ENCODE results near the gene RNF225. TPM values are rescaled to one million over a fixed set of nuclear protein-coding genes. Genes with fewer than 3 reads are reported as not detected.
A peak's percentile ranks its signal among the peaks of the same experiment; 100 is the strongest.
"Not testable (repeated sequence)": the region's sequence is repeated elsewhere in the genome, so short reads cannot be mapped to it uniquely, and the experiment has no call there.

Gene RNF225
- polyA plus RNA-seq, 4 donors, result not detected

- no peak for DNase-seq (ENCODE audit: low read depth in 4 of 4, low spot score in 2 of 4)
Observed at GRCh38 chr19:58406818-58407657, 11.6 kb downstream of the RNF225 start.

- no peak for DNase-seq (ENCODE audit: low read depth in 4 of 4, low spot score in 2 of 4)
Observed at GRCh38 chr19:58407658-58408151, 12.2 kb downstream of the RNF225 start.

GRCh38 chr19:58408152-58409009 lies 12.9 kb downstream of the RNF225 start, which contains the start of gene ZNF584:
Gene ZNF584, plus strand, starts transcription at chr19:58408649. Its CDS starts 499 bp downstream, at chr19:58409148.
- DNase-seq (ENCODE audit: low read depth in 4 of 4, low spot score in 2 of 4), result peak; percentile 77 to 96 (median 93)

GRCh38 chr19:58409010-58409790 lies 13.7 kb downstream of the RNF225 start:
- DNase-seq (ENCODE audit: low read depth in 4 of 4, low spot score in 2 of 4), result no peak

DNA sequence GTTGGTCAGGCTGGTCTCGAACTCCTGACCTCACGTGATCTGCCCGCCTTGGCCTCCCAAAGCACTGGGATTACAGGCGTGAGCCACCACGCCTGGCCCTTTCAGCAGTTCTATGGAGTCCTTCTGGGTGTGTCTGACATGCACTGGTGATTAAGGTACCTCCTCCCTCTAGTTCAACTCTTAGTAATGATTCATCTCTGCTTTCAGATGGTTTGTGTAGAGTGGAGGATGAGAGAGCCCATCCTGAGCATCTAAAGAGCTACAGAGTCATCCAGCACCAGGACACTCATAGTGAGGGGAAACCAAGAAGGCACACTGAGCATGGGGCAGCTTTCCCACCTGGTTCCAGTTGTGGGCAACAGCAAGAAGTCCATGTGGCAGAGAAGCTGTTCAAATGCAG lies 21.1 kb downstream of the RNF225 start:
- DNase-seq (ENCODE audit: low read depth in 4 of 4, low spot score in 2 of 4), result no peak

DNA sequence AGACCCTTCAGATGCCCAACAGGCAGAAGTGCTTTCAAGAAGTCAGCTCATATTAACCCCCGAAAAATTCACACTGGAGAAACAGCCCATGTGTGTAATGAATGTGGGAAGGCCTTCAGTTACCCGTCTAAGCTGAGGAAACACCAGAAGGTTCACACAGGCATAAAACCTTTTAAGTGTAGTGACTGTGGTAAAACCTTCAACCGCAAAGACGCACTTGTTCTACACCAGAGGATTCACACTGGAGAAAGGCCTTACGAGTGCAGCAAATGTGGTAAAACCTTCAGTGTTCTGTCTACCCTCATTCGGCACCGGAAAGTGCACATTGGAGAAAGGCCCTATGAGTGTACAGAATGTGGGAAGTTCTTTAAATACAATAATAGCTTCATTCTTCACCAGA lies 21.6 kb downstream of the RNF225 start:
- no peak for DNase-seq (ENCODE audit: low read depth in 4 of 4, low spot score in 2 of 4)

GRCh38 chr19:58428617-58429016 lies 33.2 kb downstream of the RNF225 start:
- DNase-seq (ENCODE audit: low read depth in 4 of 4, low spot score in 2 of 4), result no peak

DNA sequence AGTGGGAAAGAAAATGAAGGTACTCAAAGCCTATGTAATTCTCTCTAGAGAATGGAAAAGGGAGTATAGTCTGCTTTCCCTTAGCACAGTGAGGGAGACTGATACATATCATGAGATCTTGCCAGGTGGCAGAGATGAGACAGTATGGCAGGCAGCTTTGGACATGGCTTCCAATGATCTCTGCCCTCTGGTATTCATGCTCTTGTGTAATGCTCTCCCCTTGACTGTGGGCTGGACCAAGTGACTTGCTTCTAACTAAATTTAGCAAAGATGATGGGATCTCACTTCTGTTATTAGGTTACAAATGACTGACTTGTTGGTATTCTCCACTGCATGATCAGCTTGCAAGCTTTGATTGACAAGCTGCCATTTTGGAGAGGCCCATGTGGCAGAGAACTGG lies 34.3 kb downstream of the RNF225 start:
- DNase-seq (ENCODE audit: low read depth in 4 of 4, low spot score in 2 of 4), result no peak

DNA sequence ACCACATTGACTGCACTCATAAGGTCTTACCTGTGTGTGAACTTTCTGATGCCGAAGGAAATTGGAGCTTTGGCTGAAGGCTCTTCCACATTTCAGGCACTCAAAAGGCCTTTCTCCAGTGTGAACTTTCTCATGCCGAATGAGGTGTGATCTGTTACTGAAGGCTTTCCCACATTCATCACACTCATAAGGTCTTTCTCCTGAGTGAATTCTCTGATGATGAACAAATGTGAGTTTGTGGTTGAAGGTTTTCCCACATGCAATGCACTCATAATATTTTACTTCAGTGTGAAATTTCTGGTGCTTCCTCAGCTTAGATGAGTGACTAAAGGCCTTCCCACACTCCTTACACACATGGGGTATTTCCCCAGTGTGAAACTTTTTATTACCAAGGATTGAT lies 38.8 kb downstream of the RNF225 start:
- no peak for DNase-seq (ENCODE audit: low read depth in 4 of 4, low spot score in 2 of 4)

GRCh38 chr19:58439576-58440554 lies 44.4 kb downstream of the RNF225 start, which contains the start of gene ZNF132:
Gene ZNF132, minus strand, starts transcription at chr19:58440153. Its CDS starts 332 bp downstream, at chr19:58439821.
- peak; percentile 97 to 99 (median 98) for DNase-seq (ENCODE audit: low read depth in 4 of 4, low spot score in 2 of 4)

DNA sequence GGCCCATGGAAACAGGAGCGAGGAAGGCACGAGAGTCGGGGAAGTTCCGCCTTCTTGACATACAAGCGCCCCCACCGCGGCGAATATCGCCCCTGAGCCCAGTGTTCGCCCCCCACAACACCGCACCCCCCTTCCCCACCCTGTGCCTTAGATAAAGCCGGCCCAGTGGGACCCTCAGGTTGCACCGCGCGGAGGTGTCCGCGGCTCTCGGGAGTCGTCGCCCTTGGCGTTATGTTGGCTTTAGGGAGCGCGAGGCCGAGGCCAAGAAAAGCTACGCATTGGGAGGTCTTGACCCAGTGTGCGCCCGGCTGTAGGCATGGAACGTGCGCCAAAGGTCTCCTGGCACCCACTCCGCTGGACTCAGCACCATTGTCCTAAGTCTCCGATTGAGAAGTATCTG lies 45.1 kb downstream of the RNF225 start:
- no peak for DNase-seq (ENCODE audit: low read depth in 4 of 4, low spot score in 2 of 4)

GRCh38 chr19:58442986-58443385 lies 47.5 kb downstream of the RNF225 start:
- not testable (repeated sequence) for DNase-seq (ENCODE audit: low read depth in 4 of 4, low spot score in 2 of 4)

Other genes starting within 250 kb of the RNF225 start
- gene ZNF329, start 244.9 kb upstream of the RNF225 start, polyA plus RNA-seq (ENCODE audit: insufficient read length in 4 of 4), result 10 to 100 TPM; 20.4 to 24.0 (median 21.5) TPM
- 10 to 100 TPM; 17.6 to 25.8 (median 20.7) TPM for gene ZNF274, start 212.6 kb upstream of the RNF225 start, polyA plus RNA-seq (ENCODE audit: insufficient read length in 4 of 4)
- gene ZNF544, start 166.7 kb upstream of the RNF225 start, polyA plus RNA-seq (ENCODE audit: insufficient read length in 4 of 4), result 10 to 100 TPM; 32.4 to 48.9 (median 35.6) TPM
- 1 to 10 TPM; 6.1 to 9.9 (median 7.9) TPM for gene ZNF8, start 116.7 kb upstream of the RNF225 start, polyA plus RNA-seq (ENCODE audit: insufficient read length in 4 of 4)
- gene ERVK3-1, start 90.3 kb upstream of the RNF225 start, polyA plus RNA-seq (ENCODE audit: insufficient read length in 4 of 4), result 10 to 100 TPM; 49.7 to 58.3 (median 51.6) TPM
- gene ZSCAN22, start 68.7 kb upstream of the RNF225 start, polyA plus RNA-seq (ENCODE audit: insufficient read length in 4 of 4), result 1 to 10 TPM; 3.0 to 4.2 (median 3.5) TPM
- 1 to 10 TPM; 1.3 to 2.0 (median 1.5) TPM for gene A1BG, start 42.2 kb upstream of the RNF225 start, polyA plus RNA-seq (ENCODE audit: insufficient read length in 4 of 4)
- gene ZNF497, start 32.9 kb upstream of the RNF225 start, polyA plus RNA-seq (ENCODE audit: insufficient read length in 4 of 4), result 1 to 10 TPM; 3.4 to 7.9 (median 5.6) TPM
- gene ZNF837, start 14.6 kb upstream of the RNF225 start, polyA plus RNA-seq (ENCODE audit: insufficient read length in 4 of 4), result 1 to 10 TPM; 2.6 to 7.1 (median 5.3) TPM
- 1,000 to 10,000 TPM in 2 of 4 donors, 100 to 1,000 TPM in 2; 891 to 1,257 (median 971) TPM for gene RPS5, start 8.4 kb upstream of the RNF225 start, polyA plus RNA-seq (ENCODE audit: insufficient read length in 4 of 4)
- gene ZNF584, start 13.0 kb downstream of the RNF225 start, polyA plus RNA-seq (ENCODE audit: insufficient read length in 4 of 4), result 10 to 100 TPM; 11.2 to 14.6 (median 14.3) TPM
- 10 to 100 TPM; 11.9 to 16.1 (median 15.0) TPM for gene ZNF132, start 44.5 kb downstream of the RNF225 start, polyA plus RNA-seq (ENCODE audit: insufficient read length in 4 of 4)
- gene ZNF324B, start 56.0 kb downstream of the RNF225 start, polyA plus RNA-seq (ENCODE audit: insufficient read length in 4 of 4), result 1 to 10 TPM; 4.5 to 7.0 (median 5.6) TPM
- 10 to 100 TPM in 2 of 4 donors, 1 to 10 TPM in 2; 8.9 to 13.5 (median 10.8) TPM for gene ZNF324, start 71.4 kb downstream of the RNF225 start, polyA plus RNA-seq (ENCODE audit: insufficient read length in 4 of 4)
- 10 to 100 TPM; 12.4 to 24.5 (median 17.9) TPM for gene ZNF446, start 80.7 kb downstream of the RNF225 start, polyA plus RNA-seq (ENCODE audit: insufficient read length in 4 of 4)
- 10 to 100 TPM in 2 of 4 donors, 1 to 10 TPM in 2; 9.7 to 13.4 (median 10.1) TPM for gene SLC27A5, start 116.3 kb downstream of the RNF225 start, polyA plus RNA-seq (ENCODE audit: insufficient read length in 4 of 4)
- gene ZBTB45, start 124.2 kb downstream of the RNF225 start, polyA plus RNA-seq (ENCODE audit: insufficient read length in 4 of 4), result 10 to 100 TPM in 3 of 4 donors, 1 to 10 TPM in 1; 9.0 to 18.3 (median 13.5) TPM
- 100 to 1,000 TPM; 665 to 780 (median 704) TPM for gene TRIM28, start 148.4 kb downstream of the RNF225 start, polyA plus RNA-seq (ENCODE audit: insufficient read length in 4 of 4)
- gene CHMP2A, start 159.4 kb downstream of the RNF225 start, polyA plus RNA-seq (ENCODE audit: insufficient read length in 4 of 4), result 100 to 1,000 TPM; 118 to 132 (median 126) TPM
- gene UBE2M, start 163.0 kb downstream of the RNF225 start, polyA plus RNA-seq (ENCODE audit: insufficient read length in 4 of 4), result 100 to 1,000 TPM in 1 of 4 donors, 10 to 100 TPM in 3; 87.6 to 104 (median 95.3) TPM
- 10 to 100 TPM; 18.2 to 61.3 (median 43.9) TPM for gene MZF1, start 177.7 kb downstream of the RNF225 start, polyA plus RNA-seq (ENCODE audit: insufficient read length in 4 of 4)

Data from left renal cortex interstitium (tissue), 4 donors.